Right atrium auricular region (tissue), 2 donors: Measurements from ENCODE around the gene SCFD2. TPM values are rescaled to one million over a fixed set of nuclear protein-coding genes. Genes with fewer than 3 reads are reported as not detected.

Experiments
- DNase-seq: peaks from one replicate; pipeline ENCODE4 v3.0.0-alpha.2; 2019; ENCODE audit warnings: low spot score
- H3K27ac ChIP-seq, 2 donors: fragments of 200-600 bp; sonication (generic); 1 replicate in 1 of 2; 2 replicates in 1 of 2; pipeline ENCODE4 v1.5.1; 2016 to 2019
- H3K27me3 ChIP-seq, 2 donors: fragments of 200-600 bp; sonication (generic); one replicate each; pipeline versions ENCODE4 v1.5.1 to v1.6.0; 2017 to 2019
- H3K36me3 ChIP-seq: fragments of 200-600 bp; sonication (generic); one replicate; pipeline ENCODE4 v1.5.1; 2016
- H3K4me1 ChIP-seq, 2 donors: fragments of 200-600 bp; sonication (generic); one replicate each; pipeline versions ENCODE4 v1.5.1 to v1.6.0; 2017 to 2019
- H3K4me3 ChIP-seq, 2 donors: fragments of 200-600 bp; sonication (generic); 1 replicate in 1 of 2; 2 replicates in 1 of 2; pipeline ENCODE4 v1.5.1; 2017 to 2019; ENCODE audit warnings: mild to moderate bottlenecking in 1 of 2, moderate library complexity in 1 of 2
- H3K9me3 ChIP-seq, 2 donors: fragments of 200-600 bp; sonication (generic); one replicate each; pipeline ENCODE4 v1.5.1; 2019
- CTCF ChIP-seq, 2 donors: fragments of 200-600 bp; sonication (generic); IDR thresholded peaks; one replicate each; pipeline ENCODE4 v1.5.1; 2019; ENCODE audit warnings: antibody characterized with exemption in 2 of 2
- total RNA-seq, 2 donors: library from RNA; depleted of rRNA; stranded (reverse); fragments of >200 nt; gene quantifications; one replicate each; pipeline ENCODE4 v1.1.0, GENCODE V29; 2016

The SCFD2 gene
- total RNA-seq, 2 donors from 2014 or later: 8.1 to 9.4 TPM

GRCh38 chr4:53374777-53375258 is 9.0 kb upstream of the SCFD2 start:
- no peaks in the 10 kb centered on the region for H3K9me3 ChIP-seq
- no peak for DNase-seq
- peaks cover 0 to 14% of the 10 kb centered on the region in 2 donors for H3K4me1 ChIP-seq
- no peak for TF ChIP-seq CTCF (IDR thresholded peaks at IDR 0.05)
- H3K27me3 ChIP-seq: no peaks in the 10 kb centered on the region
- no peak overlapping the region for H3K27ac ChIP-seq
- no peak overlapping the region for H3K4me3 ChIP-seq
- H3K36me3 ChIP-seq: no peaks in the 10 kb centered on the region

GRCh38 chr4:53371843-53372521 is 6.1 kb upstream of the SCFD2 start:
- TF ChIP-seq CTCF (IDR thresholded peaks at IDR 0.05): no peak
- Histone ChIP-seq H3K9me3 (no peaks in the 10 kb centered on the region), H3K27me3 (no peaks in the 10 kb centered on the region), H3K4me3 (no peak overlapping the region), H3K36me3 (no peaks in the 10 kb centered on the region), H3K27ac (no peak overlapping the region), H3K4me1 (no peaks in the 10 kb centered on the region)
- no peak for DNase-seq

GRCh38 chr4:53371049-53371448 is 5.2 kb upstream of the SCFD2 start:
- Histone ChIP-seq H3K4me3 (no peak overlapping the region), H3K27ac (no peak overlapping the region), H3K9me3 (no peaks in the 10 kb centered on the region), H3K36me3 (no peaks in the 10 kb centered on the region), H3K27me3 (no peaks in the 10 kb centered on the region), H3K4me1 (peaks cover 0 to 4% of the 10 kb centered on the region in 2 donors)
- DNase-seq: no peak
- TF ChIP-seq CTCF (IDR thresholded peaks at IDR 0.05): no peak

GRCh38 chr4:53367721-53368120 is 1.9 kb upstream of the SCFD2 start:
- Histone ChIP-seq H3K27ac (no peak overlapping the region), H3K36me3 (no peaks in the 10 kb centered on the region), H3K4me3 (no peak overlapping the region), H3K9me3 (no peaks in the 10 kb centered on the region), H3K27me3 (no peaks in the 10 kb centered on the region), H3K4me1 (peaks cover 0 to 29% of the 10 kb centered on the region in 2 donors)
- TF ChIP-seq CTCF (IDR thresholded peaks at IDR 0.05): no peak
- DNase-seq: no peak

GRCh38 chr4:53366301-53366716 is 448 bp upstream of the SCFD2 start:
- DNase-seq: no peak
- Histone ChIP-seq H3K4me1 (peaks cover 0 to 29% of the 10 kb centered on the region in 2 donors), H3K27ac (peak overlapping the region; percentile 38 to 62), H3K27me3 (no peaks in the 10 kb centered on the region), H3K4me3 (peak overlapping the region; percentile 73 to 96), H3K36me3 (no peaks in the 10 kb centered on the region), H3K9me3 (no peaks in the 10 kb centered on the region)
- TF ChIP-seq CTCF (IDR thresholded peaks at IDR 0.05): no peak

GRCh38 chr4:53365121-53365485 is 758 bp downstream of the SCFD2 start:
- Histone ChIP-seq H3K4me1 (peaks cover 0 to 29% of the 10 kb centered on the region in 2 donors), H3K4me3 (peak overlapping the region; percentile 73 to 96), H3K27ac (peak overlapping the region in 1 of 2 donors; percentile 39), H3K36me3 (no peaks in the 10 kb centered on the region), H3K27me3 (no peaks in the 10 kb centered on the region), H3K9me3 (no peaks in the 10 kb centered on the region)
- DNase-seq: no peak
- no peak for TF ChIP-seq CTCF (IDR thresholded peaks at IDR 0.05)
